KOPT-K1 (cell line): Measurements from ENCODE around the gene PARN.
"Not testable (repeated sequence)": the region's sequence is repeated elsewhere in the genome, so short reads cannot be mapped to it uniquely, and the experiment has no call there.

Experiments
- H3K27ac ChIP-seq: fragments of 200-600 bp; sonication (generic); 2 replicates; pipeline ENCODE4 v1.5.1; 2016; ENCODE audit warnings: antibody characterized with exemption, mild to moderate bottlenecking, low read depth, low read length; ENCODE audit not compliant: poor library complexity, severe bottlenecking
- H3K36me3 ChIP-seq: fragments of 200-600 bp; sonication (generic); 2 replicates; pipeline ENCODE4 v1.5.1; 2017; ENCODE audit warnings: antibody characterized with exemption, mild to moderate bottlenecking, low read length, moderate library complexity; ENCODE audit not compliant: insufficient read depth
- H3K9me3 ChIP-seq: fragments of 200-600 bp; sonication (generic); 2 replicates; pipeline ENCODE4 v1.5.1; 2017; ENCODE audit warnings: antibody characterized with exemption, low read length, mild to moderate bottlenecking; ENCODE audit not compliant: insufficient read depth, poor library complexity, severe bottlenecking

The PARN gene

GRCh38 chr16:14566599-14566998, 63.5 kb downstream of the PARN start:
- no peaks in the 10 kb centered on the region for H3K9me3 ChIP-seq
- H3K27ac ChIP-seq = no peak overlapping the region
- H3K36me3 ChIP-seq = peaks cover 7% of the 10 kb centered on the region; the same call in 1 of the 2 replicates

GRCh38 chr16:14565688-14566025, 64.4 kb downstream of the PARN start:
- H3K36me3 ChIP-seq = peaks cover 13% of the 10 kb centered on the region
- no peaks in the 10 kb centered on the region for H3K9me3 ChIP-seq
- peak overlapping the region; percentile 55 for H3K27ac ChIP-seq

GRCh38 chr16:14564861-14565687, 65.0 kb downstream of the PARN start:
- Histone ChIP-seq H3K9me3 (no peaks in the 10 kb centered on the region), H3K36me3 (peaks cover 19% of the 10 kb centered on the region), H3K27ac (peak overlapping the region; percentile 55)

GRCh38 chr16:14564323-14564722, 65.7 kb downstream of the PARN start:
- Histone ChIP-seq H3K27ac (peak overlapping the region; percentile 55), H3K9me3 (no peaks in the 10 kb centered on the region), H3K36me3 (peaks cover 24% of the 10 kb centered on the region)

GRCh38 chr16:14562691-14563491, 67.2 kb downstream of the PARN start:
- H3K9me3 ChIP-seq = no peaks in the 10 kb centered on the region
- no peak overlapping the region for H3K27ac ChIP-seq
- peaks cover 25% of the 10 kb centered on the region for H3K36me3 ChIP-seq

GRCh38 chr16:14560523-14560922, 69.5 kb downstream of the PARN start:
- Histone ChIP-seq H3K36me3 (peaks cover 29% of the 10 kb centered on the region), H3K27ac (no peak overlapping the region), H3K9me3 (no peaks in the 10 kb centered on the region)

- H3K9me3 ChIP-seq = no peaks in the 10 kb centered on the region
- peaks cover 29% of the 10 kb centered on the region for H3K36me3 ChIP-seq
- H3K27ac ChIP-seq = no peak overlapping the region
Observed at GRCh38 chr16:14559809-14560241, 70.2 kb downstream of the PARN start.

- H3K36me3 ChIP-seq = peaks cover 56% of the 10 kb centered on the region
- no peak overlapping the region for H3K27ac ChIP-seq
- H3K9me3 ChIP-seq = no peaks in the 10 kb centered on the region
Observed at GRCh38 chr16:14553447-14553846, 76.6 kb downstream of the PARN start.

- peaks cover 64% of the 10 kb centered on the region for H3K36me3 ChIP-seq
- no peaks in the 10 kb centered on the region for H3K9me3 ChIP-seq
- no peak overlapping the region for H3K27ac ChIP-seq
Observed at GRCh38 chr16:14549789-14550153, 80.3 kb downstream of the PARN start.

- H3K36me3 ChIP-seq = peaks cover 65% of the 10 kb centered on the region
- H3K9me3 ChIP-seq = no peaks in the 10 kb centered on the region
- H3K27ac ChIP-seq = no peak overlapping the region
Observed at GRCh38 chr16:14548933-14549788, 80.9 kb downstream of the PARN start.

GRCh38 chr16:14545346-14545884, 84.6 kb downstream of the PARN start:
- Histone ChIP-seq H3K9me3 (peaks cover 14% of the 10 kb centered on the region), H3K36me3 (peaks cover 69% of the 10 kb centered on the region), H3K27ac (no peak overlapping the region)

GRCh38 chr16:14544846-14545245, 85.2 kb downstream of the PARN start:
- Histone ChIP-seq H3K9me3 (peaks cover 14% of the 10 kb centered on the region), H3K36me3 (peaks cover 64% of the 10 kb centered on the region)
- H3K27ac ChIP-seq = not testable (repeated sequence)

GRCh38 chr16:14539631-14540030, 90.4 kb downstream of the PARN start:
- Histone ChIP-seq H3K9me3 (peaks cover 14% of the 10 kb centered on the region), H3K27ac (no peak overlapping the region), H3K36me3 (peaks cover 39% of the 10 kb centered on the region)

- Histone ChIP-seq H3K9me3 (peaks cover 14% of the 10 kb centered on the region), H3K27ac (no peak overlapping the region), H3K36me3 (peaks cover 36% of the 10 kb centered on the region)
Observed at GRCh38 chr16:14539156-14539555, 90.9 kb downstream of the PARN start.

GRCh38 chr16:14538604-14539003, 91.5 kb downstream of the PARN start:
- H3K36me3 ChIP-seq = peaks cover 34% of the 10 kb centered on the region
- peaks cover 14% of the 10 kb centered on the region for H3K9me3 ChIP-seq
- no peak overlapping the region for H3K27ac ChIP-seq
